IPS-18a (cell line): ENCODE results near the gene PAK6.

ENCODE experiments used
- H3K27ac ChIP-seq: one replicate; pipeline ENCODE4 v1.5.1; 2013; ENCODE audit warnings: low read length
- H3K27me3 ChIP-seq: one replicate; pipeline ENCODE4 v1.6.1; 2013; ENCODE audit warnings: mild to moderate bottlenecking, low read length; ENCODE audit not compliant: control insufficient read depth, insufficient read depth
- H3K36me3 ChIP-seq: one replicate; pipeline ENCODE4 v1.6.1; 2013; ENCODE audit warnings: low read depth, low read length; ENCODE audit not compliant: control insufficient read depth
- H3K4me1 ChIP-seq: one replicate; pipeline ENCODE4 v1.6.1; 2013; ENCODE audit warnings: low read depth, low read length; ENCODE audit not compliant: control insufficient read depth
- H3K4me3 ChIP-seq: one replicate; pipeline ENCODE4 v1.5.1; 2013; ENCODE audit warnings: low read length
- H3K9ac ChIP-seq: one replicate; pipeline ENCODE4 v1.6.1; 2013; ENCODE audit warnings: mild to moderate bottlenecking, low read length, moderate library complexity
- H3K9me3 ChIP-seq: one replicate; pipeline ENCODE4 v1.6.1; 2013; ENCODE audit warnings: low read depth, low read length; ENCODE audit not compliant: control insufficient read depth

Gene PAK6

DNA sequence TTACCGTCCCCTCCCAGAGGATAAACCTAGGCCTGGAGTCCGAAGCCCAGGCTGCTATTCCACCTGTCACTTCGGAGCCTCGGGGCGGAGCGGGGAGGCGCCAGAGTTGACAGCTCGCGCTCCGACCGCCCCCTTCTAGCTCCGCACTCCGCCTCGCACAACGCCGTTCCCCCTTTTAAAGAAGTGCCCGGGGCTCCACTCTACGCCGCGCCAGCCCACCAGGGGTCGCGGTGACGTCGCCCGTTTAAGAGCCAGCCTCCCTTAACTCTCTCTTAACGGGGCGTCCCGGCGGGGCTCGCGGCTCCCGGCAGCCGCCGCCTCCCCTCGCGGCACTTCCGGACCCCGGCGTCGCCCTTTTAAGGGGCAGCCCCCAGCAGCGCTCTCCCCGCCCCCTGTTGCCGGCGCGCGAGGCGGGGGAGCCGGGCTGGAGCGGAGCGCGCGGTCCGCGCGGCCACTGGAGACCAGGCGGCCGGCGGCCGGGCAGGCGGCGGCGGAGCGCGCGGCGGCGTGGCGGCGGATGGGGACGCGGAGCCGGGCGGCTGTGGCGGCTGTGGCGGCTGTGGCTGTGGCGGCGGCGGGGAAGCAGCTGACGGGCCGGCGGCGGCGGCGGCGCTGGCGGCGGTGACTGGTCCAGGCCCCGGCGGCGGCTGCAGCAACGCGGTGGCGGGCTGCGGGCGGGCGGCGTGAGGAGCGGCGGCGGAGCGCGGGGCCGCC lies 84.5 kb downstream of the PAK6 start, which contains the start of gene INAFM2:
INAFM2 (plus strand) TSS at position 454 of the 714 bp plus-strand sequence. CDS start 364 bp downstream, outside the sequence.
- H3K27me3 ChIP-seq, result peaks cover 45% of the 10 kb centered on the region
- peak within 1 kb of the TSS; percentile 61 for H3K4me3 ChIP-seq
- no peak within 1 kb of the TSS for H3K27ac ChIP-seq
- H3K36me3 ChIP-seq, result no peaks in the 10 kb centered on the region
- H3K4me1 ChIP-seq, result peaks cover 50% of the 10 kb centered on the region
- no peaks in the 10 kb centered on the region for H3K9me3 ChIP-seq
- H3K9ac ChIP-seq, result no peak within 1 kb of the TSS

- Histone ChIP-seq H3K4me1 (peaks cover 57% of the 10 kb centered on the region), H3K4me3 (peak overlapping the region; percentile 52), H3K36me3 (no peaks in the 10 kb centered on the region), H3K27me3 (peaks cover 45% of the 10 kb centered on the region), H3K9ac (no peak overlapping the region), H3K9me3 (no peaks in the 10 kb centered on the region), H3K27ac (no peak overlapping the region)
Observed at GRCh38 chr15:40323953-40324937, 85.4 kb downstream of the PAK6 start.

- Histone ChIP-seq H3K4me3 (peak overlapping the region; percentile 52), H3K9me3 (no peaks in the 10 kb centered on the region), H3K36me3 (no peaks in the 10 kb centered on the region), H3K27ac (no peak overlapping the region), H3K27me3 (peaks cover 45% of the 10 kb centered on the region), H3K9ac (no peak overlapping the region), H3K4me1 (peaks cover 57% of the 10 kb centered on the region)
Observed at GRCh38 chr15:40325188-40325587, 86.3 kb downstream of the PAK6 start.

DNA sequence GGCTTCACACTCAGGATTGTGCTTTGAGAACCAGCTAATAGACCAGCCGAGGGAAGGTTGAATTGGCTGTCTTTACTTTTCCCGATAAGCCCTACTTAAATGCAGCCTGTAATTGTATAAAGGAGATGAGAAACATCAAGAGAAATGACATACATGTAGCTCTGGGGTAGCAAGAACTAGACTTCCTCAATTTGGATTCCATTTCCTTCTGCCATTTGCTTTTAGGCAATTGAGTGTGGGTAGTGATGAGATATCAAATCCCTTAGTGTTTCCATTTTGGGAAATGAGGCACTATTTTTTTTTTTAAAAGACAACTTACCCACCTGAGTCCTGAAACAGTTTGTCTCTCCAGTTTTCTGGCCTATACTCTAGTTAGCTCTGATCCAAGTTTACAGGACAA lies 86.8 kb downstream of the PAK6 start:
- H3K9ac ChIP-seq, result no peak overlapping the region

More for the DNA sequence above, 86.8 kb downstream of the PAK6 start:
- Histone ChIP-seq H3K4me1 (peaks cover 55% of the 10 kb centered on the region), H3K36me3 (no peaks in the 10 kb centered on the region), H3K27ac (no peak overlapping the region), H3K27me3 (peaks cover 45% of the 10 kb centered on the region), H3K4me3 (no peak overlapping the region), H3K9me3 (no peaks in the 10 kb centered on the region)
